K562 (cell line): ENCODE results near the gene AHSG. TPM values are rescaled to one million over a fixed set of nuclear protein-coding genes. Genes with fewer than 3 reads are reported as not detected.

Experiments used
- ATAC-seq: fragments of 200-7000 bp; cut with Tn5 transposase; 3 replicates; pipeline ENCODE4 v1.9.1; 2020; ENCODE audit warnings: moderate library complexity
- BruUV-seq: library from RNA; stranded (reverse); fragments of 400-500 nt; replicated peaks from 2 replicates; lab custom pipeline; 2021; lab: Mats Ljungman, UMichigan
- CTCF ChIA-PET: fragments of 300-600 bp; formaldehyde crosslinking; extraction: SDS; loops from one replicate; lab custom pipeline; 2021; ENCODE audit warnings: low intra/inter-chr PET ratio; lab: Yijun Ruan, JAX
- POLR2A ChIA-PET: fragments of 300-600, 350-650 bp; sonication (Branson Sonifier 250); formaldehyde crosslinking; extraction: SDS; loops from one replicate; lab custom pipeline; 2021; ENCODE audit warnings: antibody characterized with exemption, inconsistent platforms; lab: Yijun Ruan, JAX
- DNase-seq, 4 experiments: peaks; one replicate each; pipeline versions ENCODE4 v3.0.0 to v3.0.0-alpha.2; 2011 to 2018; ENCODE audit warnings: low spot score in 3 of 4, mixed read lengths in 3 of 4; ENCODE audit errors: extremely low read depth in 1 of 4
- FAIRE-seq: peaks from 2 replicates; lab custom pipeline; 2011; peaks lifted over from hg19 to GRCh38; lab: Jason Lieb, UNC
- H2AFZ ChIP-seq: 2 replicates; pipeline ENCODE4 v1.6.0; 2011; ENCODE audit warnings: low read depth, low read length, control low read depth, inconsistent platforms
- H3K27ac ChIP-seq: fragments of 200-600 bp; 3 replicates; pipeline ENCODE4 v1.8.0; 2011; ENCODE audit warnings: low read depth, mild to moderate bottlenecking, control low read depth, inconsistent platforms, low read length, moderate library complexity, mixed read lengths; ENCODE audit errors: extremely low read depth
- H3K27me3 ChIP-seq, 2 experiments: fragments of 300-600 bp in 1 of 2; 2 replicates in 1 of 2; 3 replicates in 1 of 2; pipeline versions ENCODE4 v1.6.0 to v1.8.0; 2011; ENCODE audit warnings: inconsistent platforms in 2 of 2, low read length in 2 of 2, mild to moderate bottlenecking in 1 of 2, mixed read lengths in 1 of 2, moderate library complexity in 1 of 2; ENCODE audit not compliant: control insufficient read depth in 2 of 2, insufficient read depth in 2 of 2
- H3K36me3 ChIP-seq: fragments of 300-600 bp; 3 replicates; pipeline ENCODE4 v1.8.0; 2011; ENCODE audit warnings: mild to moderate bottlenecking, low read length, inconsistent platforms; ENCODE audit not compliant: control insufficient read depth, insufficient read depth
- H3K4me1 ChIP-seq, 2 experiments: fragments of 200-600 bp in 1 of 2; replicated peaks in 1 of 2; 2 replicates in 1 of 2; 3 replicates in 1 of 2; pipeline versions ENCODE4 v1.5.1 to v1.8.0; 2011; ENCODE audit warnings: inconsistent platforms in 2 of 2, low read length in 2 of 2, mild to moderate bottlenecking in 1 of 2, mixed read lengths in 1 of 2, moderate library complexity in 1 of 2; ENCODE audit not compliant: control insufficient read depth in 2 of 2, insufficient read depth in 2 of 2
- H3K4me2 ChIP-seq: 2 replicates; pipeline ENCODE4 v1.6.1; 2011; ENCODE audit warnings: low read length, control low read depth, inconsistent platforms, mixed read lengths; ENCODE audit not compliant: insufficient read depth
- H3K4me3 ChIP-seq: fragments of 200-600 bp; sonication (generic), shearing (Covaris generic); 2 replicates; pipeline ENCODE4 v1.5.1; 2016; ENCODE audit warnings: control low read depth, inconsistent platforms
- H3K79me2 ChIP-seq: fragments of 200-600 bp; 3 replicates; pipeline ENCODE4 v1.8.0; 2011; ENCODE audit warnings: low read length, inconsistent platforms; ENCODE audit not compliant: control insufficient read depth, insufficient read depth
- H3K9ac ChIP-seq, 2 experiments: 2 replicates each; pipeline versions ENCODE4 v1.6.0 to v1.6.1; 2011; ENCODE audit warnings: low read depth in 2 of 2, low read length in 2 of 2, control low read depth in 1 of 2, inconsistent platforms in 1 of 2, mild to moderate bottlenecking in 1 of 2, mixed read lengths in 1 of 2; ENCODE audit not compliant: insufficient read depth in 1 of 2
- H3K9me1 ChIP-seq: one replicate; pipeline ENCODE4 v1.6.0; 2011; ENCODE audit warnings: inconsistent platforms, mild to moderate bottlenecking, low read length, moderate library complexity; ENCODE audit not compliant: control insufficient read depth, insufficient read depth
- H3K9me3 ChIP-seq: replicated peaks from 2 replicates; pipeline ENCODE4 v1.5.1; 2011; ENCODE audit warnings: low read depth, low read length, inconsistent platforms; ENCODE audit not compliant: control insufficient read depth, insufficient read depth
- H4K20me1 ChIP-seq: replicated peaks from 2 replicates; pipeline ENCODE4 v1.6.1; 2011; ENCODE audit warnings: low read length, inconsistent platforms, mixed read lengths; ENCODE audit not compliant: control insufficient read depth, insufficient read depth
- BRD9 ChIP-seq: fragments of 450-650 bp; IDR thresholded peaks from 2 replicates; pipeline ENCODE4 v1.6.1; 2018; ENCODE audit warnings: low read depth; ENCODE audit not compliant: partially characterized antibody
- CC2D1A ChIP-seq: fragments of 450-650 bp; IDR thresholded peaks from 2 replicates; pipeline ENCODE4 v1.6.1; 2017; ENCODE audit warnings: mild to moderate bottlenecking
- CHD7 ChIP-seq: fragments of 200-600 bp; sonication (generic); IDR thresholded peaks from one replicate; pipeline ENCODE4 v1.6.1; 2012; ENCODE audit warnings: mild to moderate bottlenecking, low read depth, low read length, inconsistent platforms
- CTCF ChIP-seq, 3 experiments: IDR thresholded peaks in 2 of 3; conservative IDR thresholded peaks in 1 of 3; 2 replicates each; pipeline ENCODE4 v1.5.1; 2011 to 2012; ENCODE audit warnings: low read length in 3 of 3, mild to moderate bottlenecking in 3 of 3, control low read depth in 2 of 3, improper control_type of control experiment in 1 of 3, inconsistent platforms in 1 of 3, low read depth in 1 of 3, mixed read lengths in 1 of 3, moderate library complexity in 1 of 3; ENCODE audit not compliant: insufficient read depth in 2 of 3
- RBM22 ChIP-seq: fragments of 200-400 bp; formaldehyde crosslinking; IDR thresholded peaks from 2 replicates; pipeline ENCODE4 v1.6.1; 2018; ENCODE audit warnings: low read length, low read depth; ENCODE audit not compliant: poor library complexity, severe bottlenecking
- SP1 ChIP-seq: sonication (generic); formaldehyde crosslinking; IDR thresholded peaks from 2 replicates; pipeline ENCODE4 v1.8.1; 2022; ENCODE audit warnings: mild to moderate bottlenecking, missing genetic modification reagents
- TRIM24 ChIP-seq, 2 experiments: fragments of 450-650 bp; IDR thresholded peaks; 2 replicates each; pipeline ENCODE4 v1.6.1; 2016
- ZEB2 ChIP-seq: fragments of 450-650 bp; IDR thresholded peaks from 2 replicates; pipeline ENCODE4 v1.6.1; 2016
- WGBS: fragments of 100-300 bp; shearing (Covaris generic); methylation state at CpG from one replicate; pipeline ENCODE4 v1.1.6; 2016; ENCODE audit warnings: low coverage, mixed read lengths; ENCODE audit not compliant: insufficient coverage; ENCODE audit errors: missing lambda C conversion rate; 5-methylcytosine and 5-hydroxymethylcytosine counted together
- in situ Hi-C: fragments of 300-500 bp; cut with MboI; formaldehyde crosslinking; loops from 4 replicates; pipeline ENCODE4 v1.15.0; 2018; ENCODE audit warnings: inconsistent platforms, mixed read lengths
- intact Hi-C: fragments of 100-400 bp; cut with micrococcal nuclease; formaldehyde crosslinking; loops from 2 replicates; pipeline ENCODE4 v1.14.2; 2022
- polyA plus RNA-seq, 8 experiments: library from polyadenylated mRNA; depleted of rRNA in 4 of 8; stranded (reverse) in 5 of 8; unstranded in 3 of 8; fragments of >200 nt; fragmentation: Nextera tagmentation in 2 of 8; fragmentation: Illumina TruSeq in 1 of 8; extraction: Ambion mirVana in 2 of 8; extraction: Trizol in 1 of 8; gene quantifications; 2 replicates each; pipeline versions ENCODE4 v1.2.1 to v1.2.3, GENCODE V29; 2011 to 2014; ENCODE audit warnings: inconsistent platforms in 1 of 8, missing spikeins in 1 of 8
- total RNA-seq, 7 experiments: library from RNA; depleted of rRNA in 6 of 7; stranded (reverse); fragments of >200 nt in 6 of 7; fragmentation: Illumina TruSeq in 2 of 7; extraction: Trizol in 2 of 7; gene quantifications; 2 replicates each; pipeline versions ENCODE4 v1.2.1 to v1.2.3, GENCODE V29; 2011 to 2021; ENCODE audit warnings: low replicate concordance in 1 of 7

AHSG gene
- total and polyA plus RNA-seq, 9 of the 15 experiments (the other 6 are each of a cell fraction or from before 2014, with no cell fraction given) = 0.69 TPM; not detected in 8

- WGBS = 23% methylated on average over 5 of the region's 5 CpGs
- no peak overlapping the region for H3K27ac ChIP-seq
- no peaks in the 10 kb centered on the region for H3K9me3 ChIP-seq
- ATAC-seq (no peak), DNase-seq (no peak), FAIRE-seq (no peak)
- H3K9me1 ChIP-seq = no peaks in the 10 kb centered on the region
- no peaks in the 10 kb centered on the region; a peak in 2 of 5 replicates for H3K27me3 ChIP-seq
- in situ Hi-C loops (no loop called here), intact Hi-C loops (loop anchor here (5.0 kb wide), 1 partner anchor 624 kb away; no protein-coding TSS in a partner anchor)
- ChIA-PET POLR2A (no interaction called here), CTCF (no interaction called here)
- no TSS peak for BruUV-seq
- no peak overlapping the region for H3K9ac ChIP-seq
- H3K4me3 ChIP-seq = no peak overlapping the region
- H3K4me2 ChIP-seq = no peak overlapping the region
- no peak overlapping the region for H2AFZ ChIP-seq
- no peaks in the 10 kb centered on the region for H3K79me2 ChIP-seq
- H4K20me1 ChIP-seq = no peaks in the 10 kb centered on the region
- no peaks in the 10 kb centered on the region for H3K36me3 ChIP-seq
- H3K4me1 ChIP-seq = peaks cover 0 to 9% of the 10 kb centered on the region in 2 experiments; a peak in 2 of 5 replicates
- TF ChIP-seq CHD7 (no peak), BRD9 (no peak), CTCF (IDR thresholded peaks at IDR 0.05 in 2 of 3, conservative IDR thresholded peaks at IDR 0.05 in 1 of 3; ENCODE audit: insufficient read depth in 2 of 3, low read depth in 1 of 3, low read length in 3 of 3) (no peak), CC2D1A (no peak), ZEB2 (0 out of 2 replicates have a peak, but pooled peaks have one; percentile 51), TRIM24 (IDR thresholded peaks at IDR 0.05) (no peak; a peak in 1 of 4 replicates), RBM22 (no peak), SP1 (no peak)
Observed at GRCh38 chr3:186605561-186606545, 7.0 kb upstream of the AHSG start.
